Measurements from ENCODE around the gene CHGA.

The CHGA gene

GRCh38 chr14:92938890-92939671 is 16.1 kb downstream of the CHGA start:
- no peak overlapping the region for H3K4me3 ChIP-seq (ENCODE audit: low read depth, low read length)
- TF ChIP-seq, protein P1, sequence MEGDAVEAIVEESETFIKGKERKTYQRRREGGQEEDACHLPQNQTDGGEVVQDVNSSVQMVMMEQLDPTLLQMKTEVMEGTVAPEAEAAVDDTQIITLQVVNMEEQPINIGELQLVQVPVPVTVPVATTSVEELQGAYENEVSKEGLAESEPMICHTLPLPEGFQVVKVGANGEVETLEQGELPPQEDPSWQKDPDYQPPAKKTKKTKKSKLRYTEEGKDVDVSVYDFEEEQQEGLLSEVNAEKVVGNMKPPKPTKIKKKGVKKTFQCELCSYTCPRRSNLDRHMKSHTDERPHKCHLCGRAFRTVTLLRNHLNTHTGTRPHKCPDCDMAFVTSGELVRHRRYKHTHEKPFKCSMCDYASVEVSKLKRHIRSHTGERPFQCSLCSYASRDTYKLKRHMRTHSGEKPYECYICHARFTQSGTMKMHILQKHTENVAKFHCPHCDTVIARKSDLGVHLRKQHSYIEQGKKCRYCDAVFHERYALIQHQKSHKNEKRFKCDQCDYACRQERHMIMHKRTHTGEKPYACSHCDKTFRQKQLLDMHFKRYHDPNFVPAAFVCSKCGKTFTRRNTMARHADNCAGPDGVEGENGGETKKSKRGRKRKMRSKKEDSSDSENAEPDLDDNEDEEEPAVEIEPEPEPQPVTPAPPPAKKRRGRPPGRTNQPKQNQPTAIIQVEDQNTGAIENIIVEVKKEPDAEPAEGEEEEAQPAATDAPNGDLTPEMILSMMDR (IDR thresholded peaks at IDR 0.05; ENCODE audit: insufficient read depth, low read depth, low read length, missing control alignments), result no peak
- no peak for DNase-seq (ENCODE audit: low read depth)

DNA sequence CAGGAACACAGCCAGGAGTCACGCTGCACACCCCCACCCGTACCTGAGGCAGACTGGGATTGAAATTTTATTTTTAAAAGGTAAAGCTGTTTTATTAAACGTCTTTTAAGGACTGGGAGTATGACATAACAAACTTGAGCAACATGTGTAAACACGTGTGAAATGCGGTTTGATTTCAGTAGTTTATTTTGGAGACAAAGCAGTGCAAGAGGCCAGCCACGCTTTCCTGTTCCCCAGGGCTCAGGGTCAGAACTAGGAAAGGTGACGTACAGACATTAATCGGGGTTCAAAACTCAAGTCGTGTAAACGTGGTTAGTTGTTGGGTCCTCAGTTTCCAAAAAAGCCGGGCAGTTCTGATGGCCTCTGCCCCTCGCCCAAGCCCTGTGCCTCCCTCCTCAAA is 16.7 kb downstream of the CHGA start:
- no peak overlapping the region for H3K4me3 ChIP-seq (ENCODE audit: low read depth, low read length)
- no peak for DNase-seq (ENCODE audit: low read depth)
- TF ChIP-seq, protein P1 (IDR thresholded peaks at IDR 0.05; ENCODE audit: insufficient read depth, low read depth, low read length, missing control alignments), result no peak

DNA sequence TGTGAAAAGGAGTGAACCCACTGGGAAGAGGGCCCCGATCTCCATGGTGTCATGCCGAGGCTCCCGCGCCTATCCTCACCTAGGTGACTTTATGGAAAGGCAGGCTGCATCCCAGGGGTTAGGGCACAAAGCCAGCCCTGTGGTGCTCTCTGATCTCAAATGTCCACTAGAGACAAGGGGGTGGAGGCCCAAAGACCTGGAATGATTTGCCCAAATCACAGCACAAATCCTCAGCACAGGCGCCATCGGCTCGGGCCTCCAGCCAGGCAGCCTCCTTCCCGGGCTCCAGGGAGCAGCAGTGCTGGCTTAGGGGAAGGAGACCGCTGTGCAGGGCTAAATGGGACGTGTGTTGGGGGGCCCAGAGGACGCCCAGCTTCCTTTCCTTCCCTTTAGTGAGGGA is 17.6 kb downstream of the CHGA start:
- TF ChIP-seq, protein P1 (IDR thresholded peaks at IDR 0.05; ENCODE audit: insufficient read depth, low read depth, low read length, missing control alignments), result no peak
- DNase-seq (ENCODE audit: low read depth), result no peak
- H3K4me3 ChIP-seq (ENCODE audit: low read depth, low read length), result no peak overlapping the region

- DNase-seq (ENCODE audit: low read depth), result no peak
- TF ChIP-seq, protein P1 (IDR thresholded peaks at IDR 0.05; ENCODE audit: insufficient read depth, low read depth, low read length, missing control alignments), result no peak
Observed at GRCh38 chr14:92941531-92941930, 18.6 kb downstream of the CHGA start.

DNA sequence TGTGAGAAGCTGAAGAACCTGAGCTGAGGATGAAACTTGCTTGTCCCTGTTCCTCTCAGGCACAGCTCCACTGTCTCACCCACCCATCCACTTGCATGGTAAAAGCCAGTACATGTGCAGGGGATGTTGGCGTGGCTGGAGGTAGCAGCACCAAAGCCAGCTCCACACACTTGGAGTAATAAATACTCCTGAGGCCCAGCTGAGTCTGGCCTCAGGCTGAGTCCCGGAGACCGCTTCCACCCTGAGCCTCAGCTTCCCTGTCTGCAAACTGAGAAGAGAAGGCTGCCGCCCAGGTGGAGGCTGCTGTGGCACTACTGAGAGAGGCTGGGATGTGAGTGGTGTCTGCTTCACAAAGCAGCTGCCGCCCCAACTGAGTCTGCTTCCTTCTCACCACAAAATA is 19.2 kb downstream of the CHGA start:
- TF ChIP-seq, protein P1 (IDR thresholded peaks at IDR 0.05; ENCODE audit: insufficient read depth, low read depth, low read length, missing control alignments), result no peak
- no peak overlapping the region for H3K4me3 ChIP-seq (ENCODE audit: low read depth, low read length)
- DNase-seq (ENCODE audit: low read depth), result no peak

More at GRCh38 chr14:92941531-92941930, 18.6 kb downstream of the CHGA start:
- H3K4me3 ChIP-seq (ENCODE audit: low read depth, low read length), result no peak overlapping the region

GRCh38 chr14:92942576-92942975 is 19.6 kb downstream of the CHGA start:
- H3K4me3 ChIP-seq (ENCODE audit: low read depth, low read length), result no peak overlapping the region
- DNase-seq (ENCODE audit: low read depth), result no peak
- TF ChIP-seq, protein P1 (IDR thresholded peaks at IDR 0.05; ENCODE audit: insufficient read depth, low read depth, low read length, missing control alignments), result no peak
